Umbilical cord (tissue), 2 donors: ENCODE results near the gene TNFRSF13B. TPM values are rescaled to one million over a fixed set of nuclear protein-coding genes. Genes with fewer than 3 reads are reported as not detected.
"Not testable (repeated sequence)": the region's sequence is repeated elsewhere in the genome, so short reads cannot be mapped to it uniquely, and the experiment has no call there.

Experiments
- DNase-seq: peaks from one replicate; pipeline ENCODE4 v3.0.0-alpha.2; 2015; ENCODE audit warnings: low spot score
- total RNA-seq: library from RNA; depleted of rRNA; stranded (reverse); fragments of >200 nt; gene quantifications from one replicate; pipeline ENCODE4 v1.2.3, GENCODE V29; 2014; ENCODE audit warnings: low replicate concordance; ENCODE audit not compliant: insufficient read depth

Gene TNFRSF13B
- total RNA-seq, 1 donor from 2014 or later: not detected

- DNase-seq: no peak
Measured at GRCh38 chr17:16987066-16987829, 15.3 kb upstream of the TNFRSF13B start.

GRCh38 chr17:16986391-16986790 lies 14.5 kb upstream of the TNFRSF13B start:
- peak; percentile 67 for DNase-seq

- DNase-seq: no peak
Measured at GRCh38 chr17:16981928-16982327, 10.0 kb upstream of the TNFRSF13B start.

GRCh38 chr17:16980813-16981731 lies 9.2 kb upstream of the TNFRSF13B start:
- DNase-seq: no peak

GRCh38 chr17:16980061-16980460 lies 8.1 kb upstream of the TNFRSF13B start:
- no peak for DNase-seq

GRCh38 chr17:16979237-16979823 lies 7.4 kb upstream of the TNFRSF13B start:
- DNase-seq: not testable (repeated sequence)

GRCh38 chr17:16977932-16978331 lies 6.0 kb upstream of the TNFRSF13B start:
- DNase-seq: peak; percentile 42

GRCh38 chr17:16976725-16977550 lies 5.0 kb upstream of the TNFRSF13B start:
- DNase-seq: no peak

- no peak for DNase-seq
Measured at GRCh38 chr17:16975744-16976625, 4.1 kb upstream of the TNFRSF13B start.

- DNase-seq: no peak
Measured at GRCh38 chr17:16975277-16975651, 3.3 kb upstream of the TNFRSF13B start.

GRCh38 chr17:16974569-16975276 lies 2.8 kb upstream of the TNFRSF13B start:
- DNase-seq: no peak

GRCh38 chr17:16973760-16974540 lies 2.0 kb upstream of the TNFRSF13B start:
- DNase-seq: no peak

- DNase-seq: not testable (repeated sequence)
Measured at GRCh38 chr17:16973043-16973442, 1.1 kb upstream of the TNFRSF13B start.

- DNase-seq: no peak
Measured at GRCh38 chr17:16972346-16972745, 428 bp upstream of the TNFRSF13B start.

- DNase-seq: no peak
Measured at GRCh38 chr17:16969931-16970906, 1.7 kb downstream of the TNFRSF13B start.

- no peak for DNase-seq
Measured at GRCh38 chr17:16968786-16969185, 3.1 kb downstream of the TNFRSF13B start.

GRCh38 chr17:16962804-16963203 lies 9.1 kb downstream of the TNFRSF13B start:
- no peak for DNase-seq

- DNase-seq: no peak
Measured at GRCh38 chr17:16961792-16962191, 10.1 kb downstream of the TNFRSF13B start.
